Esophagus muscularis mucosa (tissue), 4 donors: ENCODE measurements around the gene ARIH1. TPM values are rescaled to one million over a fixed set of nuclear protein-coding genes. Genes with fewer than 3 reads are reported as not detected.

Experiments used
- DNase-seq: peaks from one replicate; pipeline ENCODE4 v3.0.0-alpha.2; 2017; ENCODE audit errors: extremely low spot score
- H3K27ac ChIP-seq, 4 donors: fragments of 200-600 bp; sonication (generic); replicated peaks in 1 of 4; 1 replicate in 3 of 4; 2 replicates in 1 of 4; pipeline ENCODE4 v1.5.1; 2016 to 2019; ENCODE audit warnings: mild to moderate bottlenecking in 1 of 4
- H3K27me3 ChIP-seq, 4 donors: fragments of 200-600 bp; sonication (generic); one replicate each; pipeline versions ENCODE4 v1.5.1 to v1.6.0; 2016 to 2019
- H3K36me3 ChIP-seq, 4 donors: fragments of 200-600 bp; sonication (generic); one replicate each; pipeline ENCODE4 v1.5.1; 2016 to 2019
- H3K4me1 ChIP-seq, 4 donors: fragments of 200-600 bp; sonication (generic); one replicate each; pipeline ENCODE4 v1.5.1; 2016 to 2019
- H3K4me3 ChIP-seq, 4 donors: fragments of 200-600 bp; sonication (generic); 1 replicate in 2 of 4; 2 replicates in 2 of 4; pipeline ENCODE4 v1.5.1; 2016 to 2019; ENCODE audit warnings: mild to moderate bottlenecking in 4 of 4, moderate library complexity in 1 of 4
- H3K9me3 ChIP-seq, 4 donors: fragments of 200-600 bp; sonication (generic); 1 replicate in 3 of 4; 2 replicates in 1 of 4; pipeline ENCODE4 v1.5.1; 2016 to 2019
- EP300 ChIP-seq: sonication (generic); formaldehyde crosslinking; IDR thresholded peaks from one replicate; pipeline ENCODE4 v1.6.1; 2017; ENCODE audit warnings: antibody characterized with exemption
- POLR2A ChIP-seq: fragments of 450-650 bp; IDR thresholded peaks from one replicate; pipeline ENCODE4 v1.6.1; 2017; ENCODE audit warnings: antibody characterized with exemption, moderate library complexity, mild to moderate bottlenecking, low read depth
- POLR2AphosphoS5 ChIP-seq, 2 donors: sonication (generic); formaldehyde crosslinking; IDR thresholded peaks; one replicate each; pipeline ENCODE4 v1.6.1; 2017; ENCODE audit warnings: antibody characterized with exemption in 2 of 2
- WGBS: methylation state at CpG from one replicate; pipeline ENCODE4 v1.1.5; 2018; 5-methylcytosine and 5-hydroxymethylcytosine counted together
- intact Hi-C: fragments of 100-400 bp; cut with DNase I; formaldehyde crosslinking; loops from one replicate; pipeline ENCODE4 v1.15.1; 2023
- total RNA-seq, 4 donors: library from RNA; depleted of rRNA; stranded (reverse); fragments of >200 nt; gene quantifications; one replicate each; pipeline versions ENCODE4 v1.1.0 to v1.2.1, GENCODE V29; 2016
- TF ChIP-seq, protein P1 (sequence below), 3 experiments: fragments of 200-600 bp in 2 of 3; fragments of 450-650 bp in 1 of 3; sonication (generic) in 2 of 3; IDR thresholded peaks; one replicate each; pipeline ENCODE4 v1.5.1; 2017 to 2019; ENCODE audit warnings: antibody characterized with exemption in 3 of 3, mild to moderate bottlenecking in 2 of 3, moderate library complexity in 1 of 3

The ARIH1 gene
- total RNA-seq, 4 donors from 2014 or later: 37.4 to 59.9 (median 43.3) TPM

DNA sequence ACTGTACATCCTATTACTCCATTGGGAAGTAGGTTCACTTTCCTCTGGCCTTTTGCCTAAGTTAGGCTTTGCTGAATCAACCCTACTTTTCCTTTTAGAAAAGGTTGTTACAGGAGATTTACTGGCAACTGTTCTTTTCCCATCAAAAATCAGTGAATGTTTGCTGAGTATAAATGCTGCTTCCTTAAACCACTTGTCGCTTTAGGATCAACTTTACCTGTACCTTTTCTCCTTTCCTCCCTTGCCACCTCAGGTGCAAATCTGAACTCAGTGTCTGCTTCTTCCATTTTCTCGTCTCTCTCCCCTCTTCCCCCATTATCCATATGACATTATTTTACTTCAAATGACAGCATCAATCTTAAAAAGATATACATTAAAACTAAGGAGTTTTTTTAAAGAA lies 110.9 kb downstream of the ARIH1 start:
- WGBS: 89% methylated on average over 2 of the region's 2 CpGs
- Histone ChIP-seq H3K4me3 (no peak overlapping the region), H3K27me3 (no peaks in the 10 kb centered on the region), H3K36me3 (peaks cover 31 to 73% (median 45%) of the 10 kb centered on the region in 4 donors), H3K27ac (no peak overlapping the region), H3K9me3 (no peaks in the 10 kb centered on the region), H3K4me1 (no peaks in the 10 kb centered on the region)
- TF ChIP-seq POLR2A: no peak
- TF ChIP-seq, protein P1, sequence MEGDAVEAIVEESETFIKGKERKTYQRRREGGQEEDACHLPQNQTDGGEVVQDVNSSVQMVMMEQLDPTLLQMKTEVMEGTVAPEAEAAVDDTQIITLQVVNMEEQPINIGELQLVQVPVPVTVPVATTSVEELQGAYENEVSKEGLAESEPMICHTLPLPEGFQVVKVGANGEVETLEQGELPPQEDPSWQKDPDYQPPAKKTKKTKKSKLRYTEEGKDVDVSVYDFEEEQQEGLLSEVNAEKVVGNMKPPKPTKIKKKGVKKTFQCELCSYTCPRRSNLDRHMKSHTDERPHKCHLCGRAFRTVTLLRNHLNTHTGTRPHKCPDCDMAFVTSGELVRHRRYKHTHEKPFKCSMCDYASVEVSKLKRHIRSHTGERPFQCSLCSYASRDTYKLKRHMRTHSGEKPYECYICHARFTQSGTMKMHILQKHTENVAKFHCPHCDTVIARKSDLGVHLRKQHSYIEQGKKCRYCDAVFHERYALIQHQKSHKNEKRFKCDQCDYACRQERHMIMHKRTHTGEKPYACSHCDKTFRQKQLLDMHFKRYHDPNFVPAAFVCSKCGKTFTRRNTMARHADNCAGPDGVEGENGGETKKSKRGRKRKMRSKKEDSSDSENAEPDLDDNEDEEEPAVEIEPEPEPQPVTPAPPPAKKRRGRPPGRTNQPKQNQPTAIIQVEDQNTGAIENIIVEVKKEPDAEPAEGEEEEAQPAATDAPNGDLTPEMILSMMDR (IDR thresholded peaks at IDR 0.05): no peak
- no peak for DNase-seq
- intact Hi-C loops: no loop called here

DNA sequence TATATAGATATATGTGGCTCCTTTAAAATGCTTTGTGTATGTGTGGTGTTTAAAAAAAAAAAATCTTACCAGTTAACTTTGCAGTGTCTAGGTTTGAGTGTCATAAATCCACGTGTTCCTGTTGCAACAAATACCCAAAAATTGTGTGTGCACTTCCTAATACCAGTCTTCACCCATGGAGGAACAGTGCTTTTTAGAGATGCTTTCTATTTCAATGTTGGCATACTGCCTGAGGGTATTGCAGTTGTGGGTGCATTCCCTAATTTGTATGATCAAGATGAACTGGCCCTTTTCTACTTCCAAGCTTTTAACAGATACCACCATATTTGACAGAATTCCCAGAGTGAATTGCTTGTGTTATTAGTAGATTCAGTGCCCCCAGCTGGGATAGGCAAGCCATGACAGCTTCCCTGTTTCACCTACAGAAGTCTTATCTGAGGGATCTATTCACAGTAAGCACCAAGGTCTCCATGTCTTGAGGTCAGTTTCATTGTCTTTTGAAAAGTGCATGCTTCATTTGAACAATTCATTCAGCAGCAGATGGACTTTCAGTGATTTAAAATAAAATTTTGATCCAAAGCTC lies 111.4 kb downstream of the ARIH1 start:
- H3K27ac ChIP-seq: no peak overlapping the region
- 81% methylated on average over 1 of the region's 1 CpG for WGBS
- H3K4me3 ChIP-seq: no peak overlapping the region
- DNase-seq: no peak
- H3K9me3 ChIP-seq: no peaks in the 10 kb centered on the region
- no peaks in the 10 kb centered on the region for H3K4me1 ChIP-seq
- H3K27me3 ChIP-seq: no peaks in the 10 kb centered on the region
- peaks cover 31 to 68% (median 42%) of the 10 kb centered on the region in 4 donors for H3K36me3 ChIP-seq
- no peak for TF ChIP-seq POLR2A
- TF ChIP-seq, protein P1 (IDR thresholded peaks at IDR 0.05): peak in 1 of 3 experiments; percentile 18
- no peak for TF ChIP-seq EP300
- peak in 1 of 2 donors; percentile 6 for TF ChIP-seq POLR2AphosphoS5 (IDR thresholded peaks at IDR 0.05)
- intact Hi-C loops: no loop called here

DNA sequence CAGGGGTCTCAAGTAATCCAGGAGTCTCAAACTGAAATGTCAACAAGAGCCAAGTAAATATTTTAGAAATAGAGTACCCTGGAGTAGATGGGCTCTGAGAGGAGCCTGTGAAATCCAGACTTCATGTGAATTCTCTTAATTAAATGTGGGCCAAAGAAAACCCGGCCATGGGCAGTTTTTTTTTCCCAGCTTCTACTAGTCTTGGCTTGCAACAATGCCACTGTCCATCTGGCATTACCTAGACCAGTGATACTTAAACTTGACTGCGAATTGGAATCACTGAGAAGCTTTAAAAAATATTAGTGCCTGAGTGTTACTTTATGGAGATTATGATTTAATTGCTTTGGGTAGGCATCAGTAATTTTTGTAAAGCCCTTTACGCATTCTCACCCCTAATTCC lies 114.0 kb downstream of the ARIH1 start:
- 94% methylated on average over 3 of the region's 3 CpGs for WGBS
- no peak for DNase-seq
- intact Hi-C loops: no loop called here

DNA sequence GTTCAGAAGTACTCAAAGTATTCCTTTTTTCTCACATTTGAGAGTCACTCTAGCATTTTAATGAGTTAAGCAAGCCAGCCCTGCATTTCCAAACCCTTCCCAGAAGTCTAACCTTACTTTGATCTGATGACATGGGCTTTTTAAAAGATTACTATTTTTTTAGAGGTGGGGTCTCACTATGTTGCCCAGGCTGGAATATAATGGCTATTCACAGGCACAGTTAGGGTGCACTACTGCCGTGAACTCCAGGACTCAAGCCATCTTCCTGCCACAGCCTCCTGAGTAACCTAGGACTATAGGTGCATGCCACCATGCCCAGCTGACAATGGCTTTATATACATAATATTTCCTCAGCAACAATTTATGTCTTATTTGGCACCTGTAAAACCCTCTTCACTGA lies 116.3 kb downstream of the ARIH1 start:
- no peaks in the 10 kb centered on the region for H3K27me3 ChIP-seq
- H3K4me1 ChIP-seq: no peaks in the 10 kb centered on the region
- H3K9me3 ChIP-seq: no peaks in the 10 kb centered on the region
- 100% methylated on average over 1 of the region's 1 CpG for WGBS
- no peak overlapping the region for H3K4me3 ChIP-seq
- no peak for DNase-seq
- no peak overlapping the region for H3K27ac ChIP-seq
- TF ChIP-seq EP300 (no peak), POLR2AphosphoS5 (IDR thresholded peaks at IDR 0.05) (no peak), POLR2A (no peak)
- TF ChIP-seq, protein P1 (IDR thresholded peaks at IDR 0.05): no peak
- H3K36me3 ChIP-seq: peaks cover 0 to 19% (median 0%) of the 10 kb centered on the region in 4 donors
- intact Hi-C loops: no loop called here

More for the DNA sequence above, 114.0 kb downstream of the ARIH1 start:
- Histone ChIP-seq H3K4me1 (no peaks in the 10 kb centered on the region), H3K27me3 (no peaks in the 10 kb centered on the region), H3K4me3 (no peak overlapping the region), H3K9me3 (no peaks in the 10 kb centered on the region), H3K36me3 (peaks cover 10 to 43% (median 20%) of the 10 kb centered on the region in 4 donors), H3K27ac (no peak overlapping the region)
- TF ChIP-seq POLR2AphosphoS5 (IDR thresholded peaks at IDR 0.05) (no peak), EP300 (no peak), POLR2A (no peak)

DNA sequence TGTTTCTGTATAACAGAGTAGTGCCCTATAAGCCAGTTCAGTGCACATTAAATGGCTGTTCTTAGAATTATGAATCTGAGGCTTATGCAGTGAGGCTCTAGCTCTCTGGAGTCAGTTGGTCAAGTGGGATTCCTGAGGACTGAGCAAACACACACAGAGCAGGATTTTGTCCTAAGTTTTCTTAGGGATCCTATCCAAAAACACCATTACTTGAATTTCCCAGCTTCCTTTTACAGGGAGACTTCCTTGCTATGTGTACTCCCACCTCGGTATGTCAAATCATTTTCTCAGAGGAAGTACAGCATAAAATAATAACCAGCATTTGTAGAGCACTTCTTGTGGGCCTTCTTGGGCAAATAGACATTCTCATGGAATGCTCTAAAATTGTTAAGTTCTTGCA lies 117.2 kb downstream of the ARIH1 start:
- intact Hi-C loops: no loop called here
- Histone ChIP-seq H3K4me3 (no peak overlapping the region), H3K4me1 (no peaks in the 10 kb centered on the region)

DNA sequence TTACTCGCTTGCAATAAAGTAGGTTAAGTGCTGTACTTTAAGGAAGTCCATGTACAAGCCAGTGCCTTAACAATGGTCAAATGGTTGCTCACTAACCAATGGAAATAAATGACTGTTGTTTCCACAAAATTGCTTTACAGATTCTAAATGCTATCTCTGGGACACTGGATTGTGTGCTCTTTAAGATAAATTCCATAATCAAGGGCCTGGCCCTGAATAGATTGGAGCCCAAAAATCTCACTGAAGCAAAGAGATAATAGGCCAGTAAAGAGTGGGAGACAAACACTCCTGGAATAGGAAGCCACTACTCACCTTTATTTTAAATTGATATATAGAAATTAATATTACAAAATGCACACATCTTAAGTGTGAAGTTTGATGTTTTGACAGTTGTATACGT lies 118.0 kb downstream of the ARIH1 start:
- Histone ChIP-seq H3K27ac (no peak overlapping the region), H3K4me3 (no peak overlapping the region), H3K36me3 (peaks cover 0 to 4% (median 0%) of the 10 kb centered on the region in 4 donors), H3K4me1 (no peaks in the 10 kb centered on the region), H3K9me3 (no peaks in the 10 kb centered on the region), H3K27me3 (no peaks in the 10 kb centered on the region)
- 88% methylated on average over 2 of the region's 2 CpGs for WGBS
- intact Hi-C loops: no loop called here
- no peak for DNase-seq
- TF ChIP-seq POLR2A: no peak
- no peak for TF ChIP-seq EP300
- no peak for TF ChIP-seq POLR2AphosphoS5 (IDR thresholded peaks at IDR 0.05)
- TF ChIP-seq, protein P1 (IDR thresholded peaks at IDR 0.05): no peak

More for the DNA sequence above, 117.2 kb downstream of the ARIH1 start:
- peaks cover 0 to 10% (median 0%) of the 10 kb centered on the region in 4 donors for H3K36me3 ChIP-seq
- 53% methylated on average over 1 of the region's 1 CpG for WGBS
- H3K27me3 ChIP-seq: no peaks in the 10 kb centered on the region
- H3K9me3 ChIP-seq: no peaks in the 10 kb centered on the region
- no peak for DNase-seq
- no peak overlapping the region for H3K27ac ChIP-seq
- no peak for TF ChIP-seq POLR2A
- TF ChIP-seq EP300: no peak
